HG02943 (cell line): ENCODE results near the gene MALT1.

Experiments used
- ATAC-seq: cut with Tn5 transposase; IDR thresholded peaks from one replicate; pipeline ENCODE4 v1.9.1; 2021; ENCODE audit warnings: mild to moderate bottlenecking, low read depth, moderate library complexity; ENCODE audit not compliant: unreplicated experiment

MALT1 gene

GRCh38 chr18:58793361-58793760 is 122.1 kb downstream of the MALT1 start:
- ATAC-seq, result no peak

GRCh38 chr18:58796220-58796619 is 125.0 kb downstream of the MALT1 start:
- no peak for ATAC-seq

- ATAC-seq, result no peak
Observed at GRCh38 chr18:58800582-58800981, 129.3 kb downstream of the MALT1 start.

- no peak for ATAC-seq
Observed at GRCh38 chr18:58802959-58803358, 131.7 kb downstream of the MALT1 start.

GRCh38 chr18:58803978-58804377 is 132.7 kb downstream of the MALT1 start:
- no peak for ATAC-seq
